Peyer's patch (tissue), 4 donors: ENCODE results near the gene CRIP3. TPM values are rescaled to one million over a fixed set of nuclear protein-coding genes. Genes with fewer than 3 reads are reported as not detected.

Experiments
- DNase-seq, 3 donors: peaks; one replicate each; pipeline ENCODE4 v3.0.0-alpha.2; 2017 to 2019
- H3K27ac ChIP-seq, 4 donors: fragments of 200-600 bp; sonication (generic); one replicate each; pipeline ENCODE4 v1.5.1; 2016 to 2019
- H3K27me3 ChIP-seq, 2 donors: fragments of 200-600 bp; sonication (generic); one replicate each; pipeline ENCODE4 v1.5.1; 2019
- H3K36me3 ChIP-seq, 3 donors: fragments of 200-600 bp; sonication (generic); one replicate each; pipeline ENCODE4 v1.5.1; 2016 to 2019
- H3K4me1 ChIP-seq, 4 donors: fragments of 200-600 bp; sonication (generic); one replicate each; pipeline ENCODE4 v1.5.1; 2016 to 2019
- H3K4me3 ChIP-seq, 4 donors: fragments of 200-600 bp; sonication (generic); 1 replicate in 3 of 4; 2 replicates in 1 of 4; pipeline ENCODE4 v1.5.1; 2016 to 2019; ENCODE audit warnings: mild to moderate bottlenecking in 1 of 4
- H3K9me3 ChIP-seq, 4 donors: fragments of 200-600 bp; sonication (generic); one replicate each; pipeline ENCODE4 v1.5.1; 2016 to 2019; ENCODE audit warnings: mild to moderate bottlenecking in 1 of 4
- CTCF ChIP-seq, 6 experiments: fragments of 450-650 bp in 4 of 6; fragments of 200-600 bp in 2 of 6; sonication (generic) in 1 of 6; IDR thresholded peaks; one replicate each; pipeline ENCODE4 v1.5.1; 2017 to 2019; ENCODE audit warnings: antibody characterized with exemption in 6 of 6, mild to moderate bottlenecking in 3 of 6, moderate library complexity in 1 of 6
- POLR2A ChIP-seq, 2 donors: fragments of 450-650 bp; IDR thresholded peaks; one replicate each; pipeline ENCODE4 v1.5.1; 2017; ENCODE audit warnings: antibody characterized with exemption in 2 of 2, mild to moderate bottlenecking in 2 of 2, moderate library complexity in 2 of 2
- small RNA-seq, 2 donors: library from RNA; depleted of rRNA; stranded (forward); fragments of <200 nt; gene quantifications; one replicate each; pipeline ENCODE3, GENCODE V24; 2016
- total RNA-seq, 4 donors: library from RNA; depleted of rRNA; stranded (reverse); fragments of >200 nt; gene quantifications; one replicate each; pipeline ENCODE4 v1.1.0, GENCODE V29; 2016

The CRIP3 gene
- total RNA-seq, 4 donors from 2014 or later, result 6.8 TPM; not detected in 3

GRCh38 chr6:43257367-43258145 is 51.1 kb downstream of the CRIP3 start:
- no peaks in the 10 kb centered on the region for H3K9me3 ChIP-seq
- no peak for DNase-seq
- no peaks in the 10 kb centered on the region for H3K36me3 ChIP-seq
- no peaks in the 10 kb centered on the region for H3K4me1 ChIP-seq
- H3K4me3 ChIP-seq, result no peak overlapping the region
- TF ChIP-seq POLR2A (IDR thresholded peaks at IDR 0.05) (no peak), CTCF (IDR thresholded peaks at IDR 0.05) (no peak)
- H3K27ac ChIP-seq, result no peak overlapping the region
- H3K27me3 ChIP-seq, result no peaks in the 10 kb centered on the region

GRCh38 chr6:43256670-43257366 is 51.8 kb downstream of the CRIP3 start:
- Histone ChIP-seq H3K27me3 (no peaks in the 10 kb centered on the region), H3K9me3 (no peaks in the 10 kb centered on the region), H3K4me3 (no peak overlapping the region), H3K27ac (no peak overlapping the region), H3K4me1 (no peaks in the 10 kb centered on the region), H3K36me3 (no peaks in the 10 kb centered on the region)
- TF ChIP-seq CTCF (IDR thresholded peaks at IDR 0.05) (no peak), POLR2A (IDR thresholded peaks at IDR 0.05) (no peak)
- no peak for DNase-seq

Small RNAs within 50 kb of the gene (small RNA-seq; reads per million reads assigned to genes)
- 0 reads per million in 2 donors for gene RPL12P47

Other genes starting within 250 kb of the CRIP3 start
- gene MRPL2, start 249.4 kb downstream of the CRIP3 start, total RNA-seq, result 10 to 100 TPM; 19.0 to 40.8 (median 22.1) TPM
- gene KLC4, start 249.2 kb downstream of the CRIP3 start, total RNA-seq, result 100 to 1,000 TPM in 3 of 4 donors, 10 to 100 TPM in 1; 50.3 to 214 (median 183) TPM
- gene PTK7, start 232.5 kb downstream of the CRIP3 start, total RNA-seq, result 10 to 100 TPM in 3 of 4 donors, 1 to 10 TPM in 1; 4.4 to 22.3 (median 18.3) TPM
- 10 to 100 TPM; 23.1 to 29.7 (median 26.4) TPM for gene SRF, start 137.6 kb downstream of the CRIP3 start, total RNA-seq
- gene CUL9, start 126.6 kb downstream of the CRIP3 start, total RNA-seq, result 100 to 1,000 TPM in 1 of 4 donors, 10 to 100 TPM in 3; 55.5 to 114 (median 85.5) TPM
- 100 to 1,000 TPM; 138 to 304 (median 176) TPM for gene DNPH1, start 79.3 kb downstream of the CRIP3 start, total RNA-seq
- gene TTBK1, start 65.3 kb downstream of the CRIP3 start, total RNA-seq, result 1 to 10 TPM in 3 of 4 donors, not detected in 1; 1.4 to 2.4 (median 1.4) TPM
- under 1 TPM in 1 of 4 donors, not detected in 3; 0.80 TPM for gene SLC22A7, start 10.6 kb downstream of the CRIP3 start, total RNA-seq
- gene ZNF318, start 60.8 kb upstream of the CRIP3 start, total RNA-seq, result 10 to 100 TPM; 16.6 to 42.9 (median 24.5) TPM
- gene ABCC10, start 118.7 kb upstream of the CRIP3 start, total RNA-seq, result 10 to 100 TPM; 30.3 to 75.2 (median 48.2) TPM
- gene DLK2, start 146.7 kb upstream of the CRIP3 start, total RNA-seq, result not detected
- gene TJAP1, start 168.7 kb upstream of the CRIP3 start, total RNA-seq, result 10 to 100 TPM; 21.4 to 58.6 (median 45.7) TPM
- 1 to 10 TPM in 1 of 4 donors, not detected in 3; 3.3 TPM for gene LRRC73, start 201.5 kb upstream of the CRIP3 start, total RNA-seq
- 100 to 1,000 TPM in 2 of 4 donors, 10 to 100 TPM in 2; 78.3 to 165 (median 108) TPM for gene YIPF3, start 208.1 kb upstream of the CRIP3 start, total RNA-seq
- gene POLR1C, start 208.3 kb upstream of the CRIP3 start, total RNA-seq, result 10 to 100 TPM in 3 of 4 donors, 1 to 10 TPM in 1; 8.6 to 29.7 (median 16.5) TPM